H1 (cell line): Measurements from ENCODE around the gene WSCD2. TPM values are rescaled to one million over a fixed set of nuclear protein-coding genes. Genes with fewer than 3 reads are reported as not detected.

Experiments used
- CTCF ChIA-PET: fragments of 300-600 bp; sonication (Branson Sonifier 250); formaldehyde crosslinking; loops from one replicate; lab custom pipeline; 2021; ENCODE audit not compliant: partially characterized antibody; lab: Charles Lee
- POLR2A ChIA-PET: fragments of 300-600 bp; sonication (Branson Sonifier 250); formaldehyde crosslinking; loops from one replicate; lab custom pipeline; 2021; ENCODE audit warnings: inconsistent platforms; ENCODE audit not compliant: partially characterized antibody; lab: Charles Lee
- DNase-seq, 2 experiments: peaks; one replicate each; pipeline versions ENCODE4 v3.0.0 to v3.0.0-alpha.2; 2010 to 2022; ENCODE audit warnings: low spot score in 2 of 2, low read depth in 1 of 2, mixed read lengths in 1 of 2
- FAIRE-seq: peaks from 2 replicates; lab custom pipeline; 2011; peaks lifted over from hg19 to GRCh38; lab: Jason Lieb, UNC
- H2AFZ ChIP-seq: 2 replicates; pipeline ENCODE4 v1.8.1; 2012; ENCODE audit warnings: low read length, inconsistent platforms
- H2AK5ac ChIP-seq: 2 replicates; pipeline ENCODE4 v1.6.1; 2013; ENCODE audit warnings: low read depth, low read length
- H2BK120ac ChIP-seq: replicated peaks from 2 replicates; pipeline ENCODE3; 2013; ENCODE audit warnings: low read depth, low read length, inconsistent platforms
- H2BK12ac ChIP-seq: 2 replicates; pipeline ENCODE4 v1.6.1; 2013; ENCODE audit warnings: low read depth, low read length
- H2BK15ac ChIP-seq: 2 replicates; pipeline ENCODE4 v1.6.1; 2013; ENCODE audit warnings: low read length
- H2BK20ac ChIP-seq: 2 replicates; pipeline ENCODE4 v1.6.1; 2013; ENCODE audit warnings: low read length
- H2BK5ac ChIP-seq: 2 replicates; pipeline ENCODE4 v1.6.1; 2013; ENCODE audit warnings: low read depth, low read length
- H3K14ac ChIP-seq: 2 replicates; pipeline ENCODE4 v1.6.1; 2013; ENCODE audit warnings: inconsistent platforms; ENCODE audit not compliant: insufficient read length
- H3K18ac ChIP-seq: 2 replicates; pipeline ENCODE4 v1.6.1; 2013; ENCODE audit warnings: low read length; ENCODE audit errors: extremely low read depth
- H3K23ac ChIP-seq: 2 replicates; pipeline ENCODE4 v1.6.1; 2013; ENCODE audit warnings: inconsistent platforms; ENCODE audit not compliant: insufficient read length
- H3K23me2 ChIP-seq: 2 replicates; pipeline ENCODE4 v1.6.1; 2013; ENCODE audit warnings: low read depth, low read length
- H3K27ac ChIP-seq: 2 replicates; pipeline ENCODE4 v1.6.1; 2011; ENCODE audit warnings: low read depth, low read length, inconsistent platforms
- H3K27me3 ChIP-seq, 4 experiments: replicated peaks in 1 of 4; 1 replicate in 1 of 4; 2 replicates in 3 of 4; pipeline versions ENCODE4 v1.6.1 to v1.8.1; 2011 to 2013; ENCODE audit warnings: low read length in 3 of 4, mild to moderate bottlenecking in 3 of 4, inconsistent platforms in 2 of 4, mixed read lengths in 2 of 4, moderate library complexity in 1 of 4; ENCODE audit not compliant: control insufficient read depth in 3 of 4, insufficient read depth in 3 of 4; ENCODE audit errors: extremely low read depth in 1 of 4
- H3K36me3 ChIP-seq, 4 experiments: 2 replicates each; pipeline versions ENCODE4 v1.6.1 to v1.8.1; 2011 to 2013; ENCODE audit warnings: mild to moderate bottlenecking in 4 of 4, low read length in 3 of 4, moderate library complexity in 2 of 4, control low read depth in 1 of 4, inconsistent platforms in 1 of 4; ENCODE audit not compliant: insufficient read depth in 4 of 4, control insufficient read depth in 2 of 4
- H3K4ac ChIP-seq: replicated peaks from 2 replicates; pipeline ENCODE3; 2013; ENCODE audit warnings: low read length, low read depth, mixed read lengths, inconsistent platforms; ENCODE audit not compliant: insufficient read length
- H3K4me1 ChIP-seq, 4 experiments: replicated peaks in 1 of 4; 1 replicate in 1 of 4; 2 replicates in 3 of 4; pipeline versions ENCODE4 v1.6.1 to v1.8.1; 2011 to 2013; ENCODE audit warnings: low read length in 3 of 4, inconsistent platforms in 2 of 4, mixed read lengths in 1 of 4; ENCODE audit not compliant: insufficient read depth in 4 of 4, control insufficient read depth in 3 of 4
- H3K4me2 ChIP-seq, 2 experiments: 2 replicates each; pipeline versions ENCODE4 v1.6.1 to v1.8.1; 2011 to 2013; ENCODE audit warnings: low read depth in 2 of 2, low read length in 2 of 2, control low read depth in 1 of 2, inconsistent platforms in 1 of 2, mild to moderate bottlenecking in 1 of 2; ENCODE audit not compliant: insufficient read depth in 1 of 2
- H3K4me3 ChIP-seq, 4 experiments: fragments of 200-600, 300-600 bp in 1 of 4; sonication (generic), shearing (Covaris generic), sonication (Bioruptor Twin) in 1 of 4; 2 replicates each; pipeline versions ENCODE4 v1.5.1 to v1.8.1; 2011 to 2016; ENCODE audit warnings: low read length in 4 of 4, low read depth in 3 of 4, control low read depth in 2 of 4, inconsistent platforms in 2 of 4, mild to moderate bottlenecking in 2 of 4, mixed read lengths in 1 of 4, moderate library complexity in 1 of 4; ENCODE audit not compliant: insufficient read depth in 2 of 4; ENCODE audit errors: extremely low read depth in 1 of 4
- H3K56ac ChIP-seq: replicated peaks from 2 replicates; pipeline ENCODE3; 2013; ENCODE audit warnings: low read depth, mild to moderate bottlenecking, mixed read lengths, low read length, inconsistent platforms; ENCODE audit not compliant: insufficient read length
- H3K79me1 ChIP-seq: 2 replicates; pipeline ENCODE4 v1.6.1; 2013; ENCODE audit warnings: low read depth, low read length, control low read depth
- H3K79me2 ChIP-seq, 2 experiments: 2 replicates each; pipeline versions ENCODE4 v1.6.1 to v1.8.1; 2012 to 2013; ENCODE audit warnings: low read length in 2 of 2, mild to moderate bottlenecking in 2 of 2, inconsistent platforms in 1 of 2; ENCODE audit not compliant: insufficient read depth in 2 of 2, control insufficient read depth in 1 of 2
- H3K9ac ChIP-seq, 4 experiments: replicated peaks in 1 of 4; 1 replicate in 1 of 4; 2 replicates in 3 of 4; pipeline versions ENCODE4 v1.6.1 to v1.8.1; 2011 to 2013; ENCODE audit warnings: low read depth in 3 of 4, low read length in 3 of 4, control low read depth in 2 of 4, mild to moderate bottlenecking in 2 of 4, moderate library complexity in 2 of 4, inconsistent platforms in 1 of 4; ENCODE audit errors: extremely low read depth in 1 of 4
- H3K9me3 ChIP-seq, 2 experiments: 2 replicates each; pipeline versions ENCODE4 v1.6.1 to v1.8.1; 2012 to 2013; ENCODE audit warnings: mild to moderate bottlenecking in 2 of 2, moderate library complexity in 2 of 2, control low read depth in 1 of 2, inconsistent platforms in 1 of 2, low read depth in 1 of 2, low read length in 1 of 2, mixed read lengths in 1 of 2; ENCODE audit not compliant: insufficient read depth in 2 of 2
- H4K20me1 ChIP-seq, 2 experiments: replicated peaks in 1 of 2; 2 replicates each; pipeline versions ENCODE3 to v1.8.1; 2011 to 2013; ENCODE audit warnings: inconsistent platforms in 2 of 2, low read length in 2 of 2, mild to moderate bottlenecking in 1 of 2; ENCODE audit not compliant: insufficient read depth in 2 of 2, control insufficient read depth in 1 of 2
- H4K5ac ChIP-seq: 2 replicates; pipeline ENCODE4 v1.6.1; 2013; ENCODE audit warnings: low read length, low read depth, mixed read lengths, inconsistent platforms; ENCODE audit not compliant: insufficient read length
- H4K8ac ChIP-seq: 2 replicates; pipeline ENCODE4 v1.8.0; 2013; ENCODE audit warnings: mild to moderate bottlenecking, moderate library complexity, low read length, inconsistent platforms; ENCODE audit not compliant: insufficient read depth; ENCODE audit errors: extremely low read depth
- H4K91ac ChIP-seq: replicated peaks from 2 replicates; pipeline ENCODE3; 2013; ENCODE audit warnings: low read length, mixed read lengths, inconsistent platforms; ENCODE audit not compliant: insufficient read length
- GTF2F1 ChIP-seq: IDR thresholded peaks from 2 replicates; pipeline ENCODE4 v1.6.1; 2012; ENCODE audit warnings: low read depth, low read length, improper control_type of control experiment, borderline replicate concordance
- RAD21 ChIP-seq, 2 experiments: IDR thresholded peaks in 1 of 2; conservative IDR thresholded peaks in 1 of 2; 2 replicates each; pipeline ENCODE4 v1.6.1; 2011; ENCODE audit warnings: low read depth in 2 of 2, low read length in 2 of 2, improper control_type of control experiment in 1 of 2, inconsistent platforms in 1 of 2, mild to moderate bottlenecking in 1 of 2, moderate library complexity in 1 of 2
- SP4 ChIP-seq: IDR thresholded peaks from 2 replicates; pipeline ENCODE4 v1.6.1; 2012; ENCODE audit warnings: low read length, inconsistent platforms
- SRF ChIP-seq: IDR thresholded peaks from 2 replicates; pipeline ENCODE4 v1.6.1; 2011; ENCODE audit warnings: mild to moderate bottlenecking, low read depth, low read length, moderate library complexity
- SUZ12 ChIP-seq: fragments of 200-600 bp; sonication (generic); IDR thresholded peaks from 2 replicates; pipeline ENCODE4 v1.6.1; 2012; ENCODE audit warnings: mild to moderate bottlenecking, inconsistent platforms, low read length, moderate library complexity, mixed read lengths
- TEAD4 ChIP-seq: IDR thresholded peaks from 2 replicates; pipeline ENCODE4 v1.6.1; 2012; ENCODE audit warnings: low read depth, low read length, inconsistent platforms, mixed read lengths
- WGBS, 2 experiments: shearing (Covaris generic) in 1 of 2; methylation state at CpG; one replicate each; pipeline versions ENCODE4 v1.1.6 to v1.1.7; 2013 to 2015; ENCODE audit warnings: low lambda C conversion rate in 2 of 2, mixed read lengths in 2 of 2, inconsistent platforms in 1 of 2, low coverage in 1 of 2, missing lambda C conversion rate in 1 of 2; ENCODE audit not compliant: insufficient replicate concordance in 2 of 2, insufficient coverage in 1 of 2, insufficient read length in 1 of 2; ENCODE audit errors: extremely low coverage in 1 of 2, missing lambda C conversion rate in 1 of 2; 5-methylcytosine and 5-hydroxymethylcytosine counted together
- polyA plus RNA-seq, 7 experiments: library from polyadenylated mRNA; depleted of rRNA in 3 of 7; stranded (reverse) in 5 of 7; unstranded in 2 of 7; fragments of >200 nt in 5 of 7; fragments of 200-250 nt in 2 of 7; gene quantifications; 1 replicate in 5 of 7; 2 replicates in 1 of 7; 4 replicates in 1 of 7; pipeline versions ENCODE4 v1.2.1 to v1.2.3, GENCODE V29; 2011 to 2013; ENCODE audit warnings: missing spikeins in 2 of 7, mixed read lengths in 2 of 7
- total RNA-seq: library from RNA; stranded (reverse); fragmentation: NEBNext Ultra II Directional; extraction: Animal tissue kit (Norgen Biotek cat#: 25700); gene quantifications from 2 replicates; pipeline ENCODE4 v1.2.1, GENCODE V29; 2021
- TF ChIP-seq, protein P1 (sequence below): IDR thresholded peaks from 2 replicates; pipeline ENCODE4 v1.6.1; 2011; ENCODE audit warnings: low read length, improper control_type of control experiment

WSCD2 gene
- total and polyA plus RNA-seq, 2 of the 8 experiments (the other 6 are each of a cell fraction or from before 2014, with no cell fraction given): 1.3 to 2.2 TPM

DNA sequence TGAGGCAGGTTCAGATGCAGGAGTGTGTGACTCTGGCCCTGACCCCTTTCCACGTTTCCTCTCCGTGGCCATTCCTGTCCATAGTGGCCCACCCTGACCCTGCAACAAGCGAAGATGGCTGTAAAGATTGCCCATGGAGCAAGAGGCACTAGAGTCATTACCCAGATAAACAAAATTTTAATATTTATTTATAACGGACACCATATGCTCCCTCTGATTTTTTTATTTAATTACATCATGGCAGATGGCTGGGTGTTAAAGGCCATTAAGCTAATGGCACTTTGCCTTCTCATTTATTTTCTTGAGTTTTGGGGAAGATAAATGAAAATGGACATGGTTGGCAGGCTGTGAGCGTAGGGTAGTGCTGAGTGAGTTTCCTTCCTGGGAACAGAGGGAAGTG, 58.7 kb downstream of the WSCD2 start:
- no peaks in the 10 kb centered on the region for H4K20me1 ChIP-seq
- DNase-seq: no peak
- no peak overlapping the region for H2BK15ac ChIP-seq
- H3K4ac ChIP-seq: no peak overlapping the region
- no peak for FAIRE-seq
- no peak overlapping the region for H2BK20ac ChIP-seq
- H2BK12ac ChIP-seq: no peak overlapping the region
- no peak overlapping the region for H3K56ac ChIP-seq
- H4K5ac ChIP-seq: no peak overlapping the region
- no peak overlapping the region for H4K8ac ChIP-seq
- H3K14ac ChIP-seq: no peak overlapping the region
- H3K9ac ChIP-seq: no peak overlapping the region
- CTCF ChIA-PET: interaction anchor here (1.1 to 2.2 kb wide), 2 partner anchors 125 to 269 kb away, joined by 6 read pairs; no protein-coding TSS in a partner anchor
- no peak overlapping the region for H3K23ac ChIP-seq
- no peaks in the 10 kb centered on the region for H3K79me2 ChIP-seq
- 90% methylated on average over 5 of the region's 5 CpGs; no CpG with 5 or more reads in 1 of the 2 experiments for WGBS, 2 experiments
- no peaks in the 10 kb centered on the region for H3K36me3 ChIP-seq
- no peak overlapping the region for H3K4me2 ChIP-seq
- no peaks in the 10 kb centered on the region for H3K23me2 ChIP-seq
- no peaks in the 10 kb centered on the region for H3K79me1 ChIP-seq
- no peak for TF ChIP-seq SRF
- TF ChIP-seq, protein P1, sequence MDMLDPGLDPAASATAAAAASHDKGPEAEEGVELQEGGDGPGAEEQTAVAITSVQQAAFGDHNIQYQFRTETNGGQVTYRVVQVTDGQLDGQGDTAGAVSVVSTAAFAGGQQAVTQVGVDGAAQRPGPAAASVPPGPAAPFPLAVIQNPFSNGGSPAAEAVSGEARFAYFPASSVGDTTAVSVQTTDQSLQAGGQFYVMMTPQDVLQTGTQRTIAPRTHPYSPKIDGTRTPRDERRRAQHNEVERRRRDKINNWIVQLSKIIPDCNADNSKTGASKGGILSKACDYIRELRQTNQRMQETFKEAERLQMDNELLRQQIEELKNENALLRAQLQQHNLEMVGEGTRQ: no peak
- TF ChIP-seq TEAD4: no peak
- no peak for TF ChIP-seq SP4
- TF ChIP-seq GTF2F1: no peak
- TF ChIP-seq SUZ12: no peak
- no peak for TF ChIP-seq RAD21 (IDR thresholded peaks at IDR 0.05 in 1 of 2, conservative IDR thresholded peaks at IDR 0.05 in 1 of 2; ENCODE audit: low read depth in 2 of 2, low read length in 2 of 2)
- H2BK5ac ChIP-seq: no peak overlapping the region
- H3K27ac ChIP-seq: no peak overlapping the region
- H2BK120ac ChIP-seq: no peak overlapping the region
- H4K91ac ChIP-seq: no peak overlapping the region
- no peaks in the 10 kb centered on the region for H3K27me3 ChIP-seq
- no peak overlapping the region for H3K4me3 ChIP-seq
- no peak overlapping the region for H2AFZ ChIP-seq
- H3K4me1 ChIP-seq: peaks cover 0 to 9% (median 0%) of the 10 kb centered on the region in 4 experiments; a peak in 4 of 7 replicates
- no peak overlapping the region for H3K18ac ChIP-seq
- no peaks in the 10 kb centered on the region for H3K9me3 ChIP-seq
- POLR2A ChIA-PET: no interaction called here
- H2AK5ac ChIP-seq: no peak overlapping the region
